Measurements from ENCODE around the gene TANC1.

The TANC1 gene

DNA sequence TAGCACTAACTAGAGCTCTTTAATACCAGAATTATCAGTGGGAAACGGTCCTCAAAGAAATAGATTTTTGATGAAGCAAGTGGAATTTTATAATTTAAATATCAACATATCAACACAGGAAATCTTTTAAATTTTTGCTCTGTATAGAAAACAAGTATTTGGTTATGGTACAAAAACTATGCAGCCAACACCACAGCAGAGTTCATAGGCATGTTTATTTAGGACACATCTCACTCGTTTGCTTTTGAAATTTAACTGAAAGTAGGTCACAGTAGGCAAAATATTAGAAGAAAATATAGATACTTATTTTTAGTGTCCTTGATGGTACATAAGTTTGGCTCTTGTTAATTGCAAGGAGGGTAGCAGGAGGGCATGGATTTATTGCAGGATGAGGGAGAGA is 34.3 kb upstream of the TANC1 start:
- Histone ChIP-seq H3K4me3 (ENCODE audit: low read depth in 1 of 2, low read length in 2 of 2) (no peak overlapping the region), H3K9ac (ENCODE audit: low read depth in 1 of 2, low read length in 2 of 2) (no peak overlapping the region)

DNA sequence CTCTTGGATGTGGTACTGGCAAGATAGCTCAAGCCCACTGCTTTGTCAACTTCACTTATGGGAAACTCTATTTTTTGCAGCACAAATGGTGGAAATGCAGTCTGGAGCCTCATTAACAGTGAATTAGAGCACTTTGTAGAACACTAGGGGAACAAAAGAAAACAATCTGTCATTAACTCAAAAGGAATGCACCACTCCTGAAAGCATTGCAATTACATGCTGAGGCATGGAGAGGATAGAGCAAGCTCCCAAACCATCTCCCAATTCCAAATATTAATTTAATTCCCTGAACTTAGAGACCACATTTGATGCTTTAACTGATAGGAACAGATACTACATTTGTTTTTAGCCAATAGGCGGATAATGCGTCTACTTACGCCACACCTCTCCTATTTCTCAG is 32.8 kb upstream of the TANC1 start:
- Histone ChIP-seq H3K36me3 (ENCODE audit: control insufficient read depth in 1 of 2, insufficient read depth in 2 of 2, low read length in 2 of 2) (no peaks in the 10 kb centered on the region), H3K9ac (ENCODE audit: low read depth in 1 of 2, low read length in 2 of 2) (no peak overlapping the region), H3K4me1 (ENCODE audit: control insufficient read depth in 1 of 2, insufficient read depth in 2 of 2, low read length in 2 of 2) (no peaks in the 10 kb centered on the region), H3K27ac (ENCODE audit: low read depth, low read length) (no peak overlapping the region), H3K27me3 (ENCODE audit: control insufficient read depth in 1 of 2, insufficient read depth in 2 of 2, low read length in 2 of 2) (no peaks in the 10 kb centered on the region), H3K9me3 (ENCODE audit: control insufficient read depth in 1 of 2, low read length in 2 of 2) (no peaks in the 10 kb centered on the region), H3K4me3 (ENCODE audit: low read depth in 1 of 2, low read length in 2 of 2) (no peak overlapping the region)

More for the DNA sequence above, 34.3 kb upstream of the TANC1 start:
- H3K9me3 ChIP-seq (ENCODE audit: control insufficient read depth in 1 of 2, low read length in 2 of 2) = peaks cover 0 to 5% of the 10 kb centered on the region in 2 donors
- H3K27me3 ChIP-seq (ENCODE audit: control insufficient read depth in 1 of 2, insufficient read depth in 2 of 2, low read length in 2 of 2) = no peaks in the 10 kb centered on the region
- H3K36me3 ChIP-seq (ENCODE audit: control insufficient read depth in 1 of 2, insufficient read depth in 2 of 2, low read length in 2 of 2) = no peaks in the 10 kb centered on the region
- H3K4me1 ChIP-seq (ENCODE audit: control insufficient read depth in 1 of 2, insufficient read depth in 2 of 2, low read length in 2 of 2) = peaks cover 0 to 4% of the 10 kb centered on the region in 2 donors
- no peak overlapping the region for H3K27ac ChIP-seq (ENCODE audit: low read depth, low read length)

DNA sequence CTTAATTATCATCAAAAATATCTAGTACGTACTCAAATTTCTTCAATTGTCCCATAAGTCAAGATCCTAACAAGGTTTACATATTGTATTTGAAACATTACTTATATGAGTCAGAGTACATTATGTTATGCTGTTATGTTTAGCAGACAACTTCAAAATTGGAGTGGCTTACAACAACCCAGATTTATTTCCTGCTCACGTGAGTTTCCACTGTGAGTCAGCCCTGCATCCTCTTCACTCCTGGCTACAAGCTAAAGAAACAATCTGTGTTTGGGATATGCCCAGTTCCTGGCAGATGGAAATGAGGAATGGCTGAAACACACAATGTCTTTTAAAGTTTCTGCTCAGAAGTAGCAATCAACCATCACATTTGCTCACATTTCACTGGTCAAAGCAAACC is 31.5 kb upstream of the TANC1 start:
- no peak overlapping the region for H3K4me3 ChIP-seq (ENCODE audit: low read depth in 1 of 2, low read length in 2 of 2)
- no peak overlapping the region for H3K27ac ChIP-seq (ENCODE audit: low read depth, low read length)

DNA sequence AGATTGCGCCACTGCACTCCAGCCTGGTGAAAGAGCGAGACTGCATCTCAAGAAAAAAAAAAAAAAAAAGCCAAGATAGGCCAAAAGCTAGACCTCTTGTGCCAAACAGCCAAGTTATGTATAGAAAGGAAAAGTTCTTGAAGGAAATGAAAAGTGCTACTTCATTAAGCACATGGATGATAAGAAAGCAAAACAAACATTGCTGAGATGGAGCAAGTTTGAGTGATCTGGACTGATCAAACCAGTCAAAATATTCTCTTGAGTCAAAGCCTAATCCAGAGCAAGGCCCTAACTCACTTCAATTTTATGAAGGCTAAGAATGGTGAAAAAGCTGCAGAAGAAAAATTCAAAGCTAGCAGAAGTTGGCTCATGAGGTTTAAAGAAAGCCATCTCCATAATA is 28.1 kb upstream of the TANC1 start:
- Histone ChIP-seq H3K27ac (ENCODE audit: low read depth, low read length) (no peak overlapping the region), H3K9me3 (ENCODE audit: control insufficient read depth in 1 of 2, low read length in 2 of 2) (no peaks in the 10 kb centered on the region), H3K9ac (ENCODE audit: low read depth in 1 of 2, low read length in 2 of 2) (no peak overlapping the region), H3K4me1 (ENCODE audit: control insufficient read depth in 1 of 2, insufficient read depth in 2 of 2, low read length in 2 of 2) (no peaks in the 10 kb centered on the region), H3K4me3 (ENCODE audit: low read depth in 1 of 2, low read length in 2 of 2) (no peak overlapping the region), H3K27me3 (ENCODE audit: control insufficient read depth in 1 of 2, insufficient read depth in 2 of 2, low read length in 2 of 2) (no peaks in the 10 kb centered on the region), H3K36me3 (ENCODE audit: control insufficient read depth in 1 of 2, insufficient read depth in 2 of 2, low read length in 2 of 2) (no peaks in the 10 kb centered on the region)

More for the DNA sequence above, 31.5 kb upstream of the TANC1 start:
- H3K9ac ChIP-seq (ENCODE audit: low read depth in 1 of 2, low read length in 2 of 2) = no peak overlapping the region
- H3K27me3 ChIP-seq (ENCODE audit: control insufficient read depth in 1 of 2, insufficient read depth in 2 of 2, low read length in 2 of 2) = no peaks in the 10 kb centered on the region
- no peaks in the 10 kb centered on the region for H3K9me3 ChIP-seq (ENCODE audit: control insufficient read depth in 1 of 2, low read length in 2 of 2)
- H3K4me1 ChIP-seq (ENCODE audit: control insufficient read depth in 1 of 2, insufficient read depth in 2 of 2, low read length in 2 of 2) = no peaks in the 10 kb centered on the region
- H3K36me3 ChIP-seq (ENCODE audit: control insufficient read depth in 1 of 2, insufficient read depth in 2 of 2, low read length in 2 of 2) = no peaks in the 10 kb centered on the region

DNA sequence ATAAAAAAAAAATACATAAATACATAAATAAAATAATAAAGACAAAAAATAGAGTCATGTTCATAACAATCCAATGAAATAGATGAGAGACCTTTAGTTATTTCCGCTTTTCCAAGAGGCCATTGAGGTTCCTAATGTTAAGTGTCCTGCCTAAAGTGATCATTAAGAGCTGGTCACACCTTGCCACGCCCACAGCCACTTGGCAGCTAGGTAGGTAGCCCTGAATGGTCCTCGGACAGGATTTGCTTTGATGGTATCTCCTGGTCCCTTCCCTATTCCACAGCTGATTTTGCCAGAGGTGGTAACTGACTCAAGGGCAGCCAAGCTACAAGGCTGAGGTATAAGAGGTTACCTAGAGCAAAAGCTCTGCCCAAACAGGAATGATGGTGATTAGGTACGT is 24.5 kb upstream of the TANC1 start:
- Histone ChIP-seq H3K4me1 (ENCODE audit: control insufficient read depth in 1 of 2, insufficient read depth in 2 of 2, low read length in 2 of 2) (peaks cover 0 to 3% of the 10 kb centered on the region in 2 donors), H3K27ac (ENCODE audit: low read depth, low read length) (no peak overlapping the region), H3K9ac (ENCODE audit: low read depth in 1 of 2, low read length in 2 of 2) (no peak overlapping the region), H3K36me3 (ENCODE audit: control insufficient read depth in 1 of 2, insufficient read depth in 2 of 2, low read length in 2 of 2) (no peaks in the 10 kb centered on the region), H3K9me3 (ENCODE audit: control insufficient read depth in 1 of 2, low read length in 2 of 2) (no peaks in the 10 kb centered on the region), H3K27me3 (ENCODE audit: control insufficient read depth in 1 of 2, insufficient read depth in 2 of 2, low read length in 2 of 2) (no peaks in the 10 kb centered on the region), H3K4me3 (ENCODE audit: low read depth in 1 of 2, low read length in 2 of 2) (no peak overlapping the region)

DNA sequence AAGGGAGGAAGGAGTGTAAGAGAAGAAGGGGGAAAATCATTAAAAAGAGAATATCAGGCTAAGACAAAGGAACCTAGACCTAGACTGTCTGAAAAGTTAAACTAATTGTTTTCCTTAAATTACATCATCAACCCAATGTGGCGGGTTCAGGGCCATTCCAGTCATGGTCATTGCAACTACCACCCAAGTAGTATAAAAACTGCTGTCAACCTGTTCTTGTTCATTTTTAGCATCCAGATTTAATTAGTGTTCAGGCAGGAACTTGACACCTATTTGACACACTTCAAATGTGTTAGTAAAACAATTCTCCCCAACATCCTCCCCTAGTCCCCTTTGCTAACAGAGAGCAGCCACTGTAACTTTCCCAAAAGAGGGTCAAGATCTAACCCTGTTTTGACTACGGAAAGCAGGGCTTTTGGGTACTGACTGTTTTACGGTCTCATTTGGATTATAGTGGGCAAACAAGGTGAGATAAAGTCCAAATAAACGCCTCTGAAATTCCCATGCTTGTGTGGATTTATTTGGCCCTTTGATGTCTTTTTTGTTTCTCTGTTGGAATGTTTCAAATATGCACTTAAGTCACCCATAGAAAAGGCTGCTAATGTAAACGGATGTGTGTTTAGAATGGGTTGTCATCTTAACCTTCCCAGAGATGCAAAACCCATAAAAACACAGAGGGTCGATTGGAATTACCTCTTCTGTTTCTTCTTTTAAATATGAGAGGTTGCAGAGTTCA is 19.3 kb upstream of the TANC1 start:
- Histone ChIP-seq H3K4me3 (ENCODE audit: low read depth in 1 of 2, low read length in 2 of 2) (no peak overlapping the region), H3K27ac (ENCODE audit: low read depth, low read length) (no peak overlapping the region), H3K4me1 (ENCODE audit: control insufficient read depth in 1 of 2, insufficient read depth in 2 of 2, low read length in 2 of 2) (peaks cover 6 to 12% of the 10 kb centered on the region in 2 donors), H3K9me3 (ENCODE audit: control insufficient read depth in 1 of 2, low read length in 2 of 2) (no peaks in the 10 kb centered on the region), H3K27me3 (ENCODE audit: control insufficient read depth in 1 of 2, insufficient read depth in 2 of 2, low read length in 2 of 2) (no peaks in the 10 kb centered on the region), H3K36me3 (ENCODE audit: control insufficient read depth in 1 of 2, insufficient read depth in 2 of 2, low read length in 2 of 2) (no peaks in the 10 kb centered on the region), H3K9ac (ENCODE audit: low read depth in 1 of 2, low read length in 2 of 2) (no peak overlapping the region)

DNA sequence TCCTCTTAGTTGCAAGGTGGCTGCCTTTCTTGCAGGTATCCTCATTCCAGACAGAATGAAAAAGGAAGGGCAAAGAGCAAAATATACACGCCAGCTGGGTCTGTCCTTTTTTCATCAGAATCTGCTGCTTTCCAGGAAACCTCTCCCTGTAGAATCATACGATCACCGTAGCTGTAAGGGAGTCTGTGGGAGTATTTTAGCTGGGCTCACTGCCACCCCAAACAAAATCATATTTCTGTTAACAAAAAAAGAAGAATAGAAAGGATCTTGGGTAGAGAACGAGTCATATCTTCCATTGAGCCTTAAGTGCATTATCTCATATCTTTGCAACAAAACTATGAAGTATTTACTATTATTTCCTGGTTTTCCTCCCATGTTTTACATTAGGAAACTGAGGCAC is 15.0 kb upstream of the TANC1 start:
- H3K4me3 ChIP-seq (ENCODE audit: low read depth in 1 of 2, low read length in 2 of 2) = peak overlapping the region in 1 of 2 donors; percentile 17
- H3K9me3 ChIP-seq (ENCODE audit: control insufficient read depth in 1 of 2, low read length in 2 of 2) = no peaks in the 10 kb centered on the region
- H3K36me3 ChIP-seq (ENCODE audit: control insufficient read depth in 1 of 2, insufficient read depth in 2 of 2, low read length in 2 of 2) = no peaks in the 10 kb centered on the region
- peak overlapping the region; percentile 14 for H3K27ac ChIP-seq (ENCODE audit: low read depth, low read length)
- H3K4me1 ChIP-seq (ENCODE audit: control insufficient read depth in 1 of 2, insufficient read depth in 2 of 2, low read length in 2 of 2) = peaks cover 6 to 14% of the 10 kb centered on the region in 2 donors
- H3K27me3 ChIP-seq (ENCODE audit: control insufficient read depth in 1 of 2, insufficient read depth in 2 of 2, low read length in 2 of 2) = no peaks in the 10 kb centered on the region
- H3K9ac ChIP-seq (ENCODE audit: low read depth in 1 of 2, low read length in 2 of 2) = peak overlapping the region in 1 of 2 donors; percentile 14

DNA sequence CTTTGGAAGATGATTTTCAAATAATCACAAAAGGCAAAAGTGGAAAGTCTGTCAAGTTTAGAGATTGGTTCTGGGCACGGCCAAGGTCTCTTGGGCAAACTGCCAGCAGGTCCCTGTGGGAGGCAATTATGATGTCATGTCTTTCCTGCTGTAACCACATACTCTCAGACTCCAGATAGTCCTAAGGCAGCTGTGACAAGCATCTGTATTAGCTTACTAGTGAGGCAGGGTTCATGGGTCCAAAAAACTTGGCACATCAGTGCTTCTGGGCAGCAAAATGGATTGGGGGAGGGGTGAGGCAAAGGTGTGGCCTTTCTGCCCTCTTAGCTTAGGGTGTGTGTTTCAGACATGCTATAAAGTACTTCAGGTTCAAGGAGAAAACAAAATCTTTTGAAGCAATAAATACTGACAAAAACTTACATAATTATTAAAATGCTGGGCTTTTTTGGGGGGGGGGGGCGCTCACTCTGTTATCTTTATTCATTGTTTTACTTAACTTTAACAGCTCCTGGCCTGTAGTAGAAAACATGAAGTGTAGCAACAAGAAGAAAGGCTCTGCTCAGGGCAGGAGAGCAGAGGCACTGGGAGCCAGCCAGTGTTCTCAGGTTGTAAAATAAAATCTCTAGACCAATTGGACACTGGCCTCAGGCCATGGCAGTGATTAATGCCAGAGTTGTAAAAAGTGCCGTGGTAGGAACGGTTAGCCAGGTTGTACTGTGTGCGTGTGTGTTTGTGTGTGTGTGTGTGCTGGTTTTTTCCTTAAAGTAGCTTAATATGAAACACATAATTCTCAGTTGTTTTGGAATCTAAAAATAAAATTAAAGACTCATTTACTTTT is 14.3 kb upstream of the TANC1 start:
- H3K4me1 ChIP-seq (ENCODE audit: control insufficient read depth in 1 of 2, insufficient read depth in 2 of 2, low read length in 2 of 2) = peaks cover 6 to 14% of the 10 kb centered on the region in 2 donors
- no peaks in the 10 kb centered on the region for H3K36me3 ChIP-seq (ENCODE audit: control insufficient read depth in 1 of 2, insufficient read depth in 2 of 2, low read length in 2 of 2)
- peak overlapping the region; percentile 14 for H3K27ac ChIP-seq (ENCODE audit: low read depth, low read length)
- peak overlapping the region; percentile 13 to 14 for H3K9ac ChIP-seq (ENCODE audit: low read depth in 1 of 2, low read length in 2 of 2)
- H3K27me3 ChIP-seq (ENCODE audit: control insufficient read depth in 1 of 2, insufficient read depth in 2 of 2, low read length in 2 of 2) = no peaks in the 10 kb centered on the region
- H3K4me3 ChIP-seq (ENCODE audit: low read depth in 1 of 2, low read length in 2 of 2) = peak overlapping the region in 1 of 2 donors; percentile 17
- no peaks in the 10 kb centered on the region for H3K9me3 ChIP-seq (ENCODE audit: control insufficient read depth in 1 of 2, low read length in 2 of 2)

DNA sequence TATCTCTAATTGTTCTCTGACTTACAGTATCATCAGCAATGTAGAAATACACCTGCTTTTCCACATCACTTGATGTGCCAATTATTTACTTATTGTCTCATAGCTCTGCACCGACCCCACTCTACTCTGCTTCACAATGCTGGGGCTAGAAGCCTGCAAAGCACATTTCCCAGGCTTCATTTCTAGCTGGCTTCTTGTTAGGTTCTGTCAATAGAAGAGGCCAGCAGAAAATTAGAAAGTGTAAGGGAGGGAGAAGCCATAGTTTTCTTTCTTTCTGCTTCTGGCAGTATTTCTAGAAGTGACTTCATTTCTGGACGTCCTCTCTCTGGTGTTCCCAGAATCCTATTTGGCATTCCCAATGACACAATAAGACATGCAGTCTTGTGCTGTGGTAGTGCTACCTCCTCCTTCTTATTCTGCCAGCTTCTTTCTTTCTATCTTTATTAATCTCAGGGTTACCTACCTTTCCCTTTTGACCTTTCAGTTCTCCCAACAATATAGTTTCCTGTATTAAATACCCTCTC is 12.5 kb upstream of the TANC1 start:
- H3K4me3 ChIP-seq (ENCODE audit: low read depth in 1 of 2, low read length in 2 of 2) = no peak overlapping the region
- no peaks in the 10 kb centered on the region for H3K36me3 ChIP-seq (ENCODE audit: control insufficient read depth in 1 of 2, insufficient read depth in 2 of 2, low read length in 2 of 2)
- H3K9me3 ChIP-seq (ENCODE audit: control insufficient read depth in 1 of 2, low read length in 2 of 2) = no peaks in the 10 kb centered on the region
- no peak overlapping the region for H3K27ac ChIP-seq (ENCODE audit: low read depth, low read length)
- H3K9ac ChIP-seq (ENCODE audit: low read depth in 1 of 2, low read length in 2 of 2) = no peak overlapping the region
- peaks cover 6 to 14% of the 10 kb centered on the region in 2 donors for H3K4me1 ChIP-seq (ENCODE audit: control insufficient read depth in 1 of 2, insufficient read depth in 2 of 2, low read length in 2 of 2)
- no peaks in the 10 kb centered on the region for H3K27me3 ChIP-seq (ENCODE audit: control insufficient read depth in 1 of 2, insufficient read depth in 2 of 2, low read length in 2 of 2)

DNA sequence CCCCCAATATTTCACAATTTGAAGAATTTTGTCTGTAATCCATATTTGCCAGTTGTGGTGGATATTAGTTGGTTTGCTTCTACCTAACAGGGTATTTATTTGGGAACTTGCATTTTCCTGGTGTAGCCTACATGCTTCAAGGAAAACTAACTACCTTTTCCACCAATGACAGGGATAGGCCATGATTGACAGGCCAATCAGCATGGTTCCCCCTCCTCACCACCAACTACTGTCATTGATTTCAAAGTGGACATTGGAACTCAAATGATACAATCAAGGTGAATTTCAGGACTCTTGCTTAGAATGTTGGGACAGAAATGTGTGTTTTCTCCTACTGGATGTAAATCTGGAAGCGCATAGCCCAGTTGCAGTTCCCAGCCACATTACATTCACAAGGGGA is 10.1 kb upstream of the TANC1 start:
- H3K27ac ChIP-seq (ENCODE audit: low read depth, low read length) = no peak overlapping the region
- H3K9ac ChIP-seq (ENCODE audit: low read depth in 1 of 2, low read length in 2 of 2) = no peak overlapping the region
- H3K4me3 ChIP-seq (ENCODE audit: low read depth in 1 of 2, low read length in 2 of 2) = no peak overlapping the region
- H3K27me3 ChIP-seq (ENCODE audit: control insufficient read depth in 1 of 2, insufficient read depth in 2 of 2, low read length in 2 of 2) = no peaks in the 10 kb centered on the region
- no peaks in the 10 kb centered on the region for H3K36me3 ChIP-seq (ENCODE audit: control insufficient read depth in 1 of 2, insufficient read depth in 2 of 2, low read length in 2 of 2)
- H3K9me3 ChIP-seq (ENCODE audit: control insufficient read depth in 1 of 2, low read length in 2 of 2) = no peaks in the 10 kb centered on the region
- H3K4me1 ChIP-seq (ENCODE audit: control insufficient read depth in 1 of 2, insufficient read depth in 2 of 2, low read length in 2 of 2) = peaks cover 2 to 10% of the 10 kb centered on the region in 2 donors

Data from duodenal mucosa (tissue), 2 donors.